Astrocyte of the spinal cord (primary cell): ENCODE data around the gene BCAS4.

ENCODE experiments used
- DNase-seq: peaks from one replicate; pipeline ENCODE4 v3.0.0; 2011; ENCODE audit warnings: low read depth, low spot score
- H3K4me3 ChIP-seq: 2 replicates; pipeline ENCODE4 v1.5.1; 2011; ENCODE audit warnings: low read depth, mild to moderate bottlenecking, low read length, moderate library complexity
- in situ Hi-C: cut with HindIII; loops from 2 replicates; pipeline ENCODE4 v1.10.0; 2017; ENCODE audit warnings: low sequenced_read_pairs
- TF ChIP-seq, protein P1 (sequence below): IDR thresholded peaks from 2 replicates; pipeline ENCODE4 v1.5.1; 2012; ENCODE audit warnings: low read depth, mild to moderate bottlenecking, low read length, inconsistent platforms

BCAS4 gene

DNA sequence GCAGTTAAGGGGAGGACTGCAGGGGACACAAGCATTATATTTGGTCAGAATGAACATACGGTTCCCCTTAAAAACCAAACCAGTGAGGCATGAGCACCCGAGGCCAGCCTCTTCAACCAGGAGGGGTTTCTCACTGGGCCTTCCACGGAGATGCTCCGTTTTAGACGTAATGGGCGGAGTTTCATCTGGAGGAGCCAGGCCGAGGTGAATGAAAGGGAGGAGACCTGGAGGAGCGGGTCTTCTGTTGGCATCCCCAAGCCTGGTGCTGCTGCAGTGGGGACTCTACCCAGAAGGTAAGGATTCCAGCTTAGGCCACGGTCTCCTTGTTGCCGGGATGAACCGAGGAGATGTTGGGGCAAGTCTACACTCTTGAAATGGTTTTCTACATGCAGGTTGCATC lies 89.0 kb downstream of the BCAS4 start:
- in situ Hi-C loops, result no loop called here
- TF ChIP-seq, protein P1, sequence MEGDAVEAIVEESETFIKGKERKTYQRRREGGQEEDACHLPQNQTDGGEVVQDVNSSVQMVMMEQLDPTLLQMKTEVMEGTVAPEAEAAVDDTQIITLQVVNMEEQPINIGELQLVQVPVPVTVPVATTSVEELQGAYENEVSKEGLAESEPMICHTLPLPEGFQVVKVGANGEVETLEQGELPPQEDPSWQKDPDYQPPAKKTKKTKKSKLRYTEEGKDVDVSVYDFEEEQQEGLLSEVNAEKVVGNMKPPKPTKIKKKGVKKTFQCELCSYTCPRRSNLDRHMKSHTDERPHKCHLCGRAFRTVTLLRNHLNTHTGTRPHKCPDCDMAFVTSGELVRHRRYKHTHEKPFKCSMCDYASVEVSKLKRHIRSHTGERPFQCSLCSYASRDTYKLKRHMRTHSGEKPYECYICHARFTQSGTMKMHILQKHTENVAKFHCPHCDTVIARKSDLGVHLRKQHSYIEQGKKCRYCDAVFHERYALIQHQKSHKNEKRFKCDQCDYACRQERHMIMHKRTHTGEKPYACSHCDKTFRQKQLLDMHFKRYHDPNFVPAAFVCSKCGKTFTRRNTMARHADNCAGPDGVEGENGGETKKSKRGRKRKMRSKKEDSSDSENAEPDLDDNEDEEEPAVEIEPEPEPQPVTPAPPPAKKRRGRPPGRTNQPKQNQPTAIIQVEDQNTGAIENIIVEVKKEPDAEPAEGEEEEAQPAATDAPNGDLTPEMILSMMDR, result no peak
- no peak for DNase-seq
- H3K4me3 ChIP-seq, result no peak overlapping the region

- in situ Hi-C loops, result no loop called here
- DNase-seq, result no peak
- no peak overlapping the region for H3K4me3 ChIP-seq
- TF ChIP-seq, protein P1, result no peak
These were observed 90.2 kb downstream of the BCAS4 start for GRCh38 chr20:50885068-50885467.

DNA sequence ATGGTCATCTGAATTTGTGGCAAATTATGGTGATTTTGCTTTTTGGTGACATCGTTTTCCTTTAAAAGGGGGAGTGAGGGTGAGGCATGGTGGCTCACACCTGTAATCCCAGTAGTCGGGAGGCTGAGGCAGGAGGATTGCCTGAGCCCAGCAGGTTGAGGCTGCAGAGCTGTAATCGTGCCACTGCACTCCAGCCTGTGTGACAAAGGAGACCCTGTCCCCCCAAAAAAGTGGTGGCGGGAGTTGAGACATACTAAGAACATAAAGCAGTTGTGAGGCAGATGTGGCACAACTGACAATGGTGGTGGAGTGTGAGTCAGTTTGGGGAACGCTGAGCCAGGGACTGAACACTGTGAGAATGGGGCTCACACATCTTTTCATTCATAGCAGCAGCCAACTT lies 90.9 kb downstream of the BCAS4 start:
- TF ChIP-seq, protein P1, result no peak
- in situ Hi-C loops, result no loop called here
- no peak for DNase-seq
- H3K4me3 ChIP-seq, result no peak overlapping the region

GRCh38 chr20:50886184-50886790 lies 91.4 kb downstream of the BCAS4 start:
- H3K4me3 ChIP-seq, result no peak overlapping the region
- in situ Hi-C loops, result no loop called here
- no peak for DNase-seq
- TF ChIP-seq, protein P1, result no peak

DNA sequence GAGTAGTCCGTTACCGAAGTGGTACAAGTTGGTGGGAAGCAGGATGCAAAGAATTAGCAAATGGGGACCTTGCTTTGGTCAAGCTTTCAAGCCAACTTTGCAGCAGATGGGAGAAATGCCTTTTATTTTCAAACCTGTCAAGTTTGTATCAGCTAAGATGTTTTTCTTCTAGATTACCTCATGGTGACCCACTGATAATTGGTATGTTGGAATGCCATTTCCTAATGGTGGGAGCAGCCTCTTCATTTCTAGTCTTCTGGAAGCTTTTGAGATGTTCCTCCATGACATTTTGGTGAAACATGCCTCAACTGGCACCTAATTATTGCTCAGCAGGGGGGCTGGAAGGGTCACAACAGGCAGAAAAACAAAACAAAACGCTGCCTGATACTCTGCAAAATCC lies 92.7 kb downstream of the BCAS4 start:
- DNase-seq, result no peak
- no peak overlapping the region for H3K4me3 ChIP-seq
- TF ChIP-seq, protein P1, result no peak
- in situ Hi-C loops, result no loop called here

GRCh38 chr20:50891138-50891537 lies 96.3 kb downstream of the BCAS4 start:
- H3K4me3 ChIP-seq, result no peak overlapping the region
- in situ Hi-C loops, result no loop called here
- DNase-seq, result no peak
- TF ChIP-seq, protein P1, result no peak
